ENCODE data around the gene RFWD3. TPM values are rescaled to one million over a fixed set of nuclear protein-coding genes. Genes with fewer than 3 reads are reported as not detected.

RFWD3 gene
- 10.9 and 11.1 TPM in 2 replicates for total RNA-seq
- polyA plus RNA-seq: 8.2 and 12.4 TPM in 2 replicates

- peak; percentile 99 for DNase-seq (ENCODE audit: low read depth in 1 of 2, low spot score in 1 of 2)
- peak within 1 kb of the TSS; percentile 95 for H3K4me3 ChIP-seq
- no peaks in the 10 kb centered on the region for H3K4me1 ChIP-seq (ENCODE audit: low read depth)
- H3K27me3 ChIP-seq: no peaks in the 10 kb centered on the region
- H3K9me3 ChIP-seq (ENCODE audit: low read depth): no peaks in the 10 kb centered on the region
- no peak for TF ChIP-seq CTCF (IDR thresholded peaks at IDR 0.05; ENCODE audit: low read depth, low read length)
- peaks cover 12% of the 10 kb centered on the region for H3K36me3 ChIP-seq
- peak within 1 kb of the TSS; percentile 91 for H3K27ac ChIP-seq
Observed at GRCh38 chr16:74666425-74667254, at the start of gene RFWD3. Gene RFWD3, minus strand, starts transcription at chr16:74666877. Its CDS starts 5,428 bp downstream, at chr16:74661449.

GRCh38 chr16:74716355-74716754, 49.7 kb upstream of the RFWD3 start:
- no peaks in the 10 kb centered on the region for H3K27me3 ChIP-seq
- H3K4me1 ChIP-seq (ENCODE audit: low read depth): no peaks in the 10 kb centered on the region
- DNase-seq (ENCODE audit: low read depth in 1 of 2, low spot score in 1 of 2): no peak
- H3K9me3 ChIP-seq (ENCODE audit: low read depth): no peaks in the 10 kb centered on the region
- no peak overlapping the region for H3K4me3 ChIP-seq
- TF ChIP-seq CTCF (IDR thresholded peaks at IDR 0.05; ENCODE audit: low read depth, low read length): no peak
- no peak overlapping the region for H3K27ac ChIP-seq
- H3K36me3 ChIP-seq: no peaks in the 10 kb centered on the region

- Histone ChIP-seq H3K27ac (no peak overlapping the region), H3K27me3 (no peaks in the 10 kb centered on the region), H3K4me3 (no peak overlapping the region), H3K4me1 (ENCODE audit: low read depth) (no peaks in the 10 kb centered on the region), H3K9me3 (ENCODE audit: low read depth) (no peaks in the 10 kb centered on the region), H3K36me3 (no peaks in the 10 kb centered on the region)
- DNase-seq (ENCODE audit: low read depth in 1 of 2, low spot score in 1 of 2): no peak
- TF ChIP-seq CTCF (IDR thresholded peaks at IDR 0.05; ENCODE audit: low read depth, low read length): no peak
Observed at GRCh38 chr16:74713876-74714275, 47.2 kb upstream of the RFWD3 start.

GRCh38 chr16:74713325-74713724, 46.6 kb upstream of the RFWD3 start:
- no peak for TF ChIP-seq CTCF (IDR thresholded peaks at IDR 0.05; ENCODE audit: low read depth, low read length)
- DNase-seq (ENCODE audit: low read depth in 1 of 2, low spot score in 1 of 2): no peak
- peaks cover 4% of the 10 kb centered on the region for H3K27me3 ChIP-seq

GRCh38 chr16:74711938-74712337, 45.3 kb upstream of the RFWD3 start:
- Histone ChIP-seq H3K4me1 (ENCODE audit: low read depth) (no peaks in the 10 kb centered on the region), H3K9me3 (ENCODE audit: low read depth) (no peaks in the 10 kb centered on the region), H3K27me3 (peaks cover 9% of the 10 kb centered on the region), H3K36me3 (no peaks in the 10 kb centered on the region), H3K4me3 (no peak overlapping the region), H3K27ac (no peak overlapping the region)
- DNase-seq (ENCODE audit: low read depth in 1 of 2, low spot score in 1 of 2): no peak
- no peak for TF ChIP-seq CTCF (IDR thresholded peaks at IDR 0.05; ENCODE audit: low read depth, low read length)

More at GRCh38 chr16:74713325-74713724, 46.6 kb upstream of the RFWD3 start:
- H3K9me3 ChIP-seq (ENCODE audit: low read depth): no peaks in the 10 kb centered on the region
- no peaks in the 10 kb centered on the region for H3K36me3 ChIP-seq
- H3K4me1 ChIP-seq (ENCODE audit: low read depth): no peaks in the 10 kb centered on the region
- no peak overlapping the region for H3K27ac ChIP-seq
- H3K4me3 ChIP-seq: no peak overlapping the region
